GM19239 (cell line): ENCODE measurements around the gene ZKSCAN2.

Source experiments
- DNase-seq: peaks from one replicate; pipeline ENCODE4 v3.0.0; 2011; ENCODE audit warnings: low spot score; ENCODE audit not compliant: insufficient read length
- FAIRE-seq: peaks from 2 replicates; lab custom pipeline; 2011; peaks lifted over from hg19 to GRCh38; lab: Jason Lieb, UNC

The ZKSCAN2 gene

DNA sequence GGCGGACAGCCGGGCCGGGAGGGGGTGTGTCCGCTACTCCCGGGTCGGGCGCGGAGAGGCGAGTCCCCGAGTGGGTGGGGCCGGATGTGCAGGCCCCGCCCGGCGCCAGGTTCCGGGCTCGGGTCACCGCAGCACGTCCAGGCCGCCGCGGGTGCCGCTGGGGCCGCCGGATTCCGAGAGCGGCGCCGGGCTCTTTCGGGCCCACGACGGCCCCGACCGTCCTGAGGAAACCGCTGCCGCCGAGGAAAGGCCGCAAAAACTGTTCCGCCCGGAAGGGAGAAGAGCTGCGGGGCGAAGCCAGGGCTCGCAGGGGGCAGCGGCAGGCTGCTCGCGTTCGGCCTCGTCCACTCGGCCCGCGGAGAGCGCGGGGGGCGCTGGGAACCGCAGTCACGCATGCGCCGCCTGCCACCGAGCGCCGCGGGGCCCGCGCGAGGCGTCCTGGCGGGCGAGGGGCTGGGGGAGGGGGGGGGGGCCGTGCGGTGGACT is at the start of gene ZKSCAN2:
TSS of gene ZKSCAN2 (minus strand) at position 376 of the 486 bp plus-strand sequence. CDS start 718 bp downstream, outside the sequence.
- FAIRE-seq (peak; percentile 86), DNase-seq (peak; percentile 74)

DNA sequence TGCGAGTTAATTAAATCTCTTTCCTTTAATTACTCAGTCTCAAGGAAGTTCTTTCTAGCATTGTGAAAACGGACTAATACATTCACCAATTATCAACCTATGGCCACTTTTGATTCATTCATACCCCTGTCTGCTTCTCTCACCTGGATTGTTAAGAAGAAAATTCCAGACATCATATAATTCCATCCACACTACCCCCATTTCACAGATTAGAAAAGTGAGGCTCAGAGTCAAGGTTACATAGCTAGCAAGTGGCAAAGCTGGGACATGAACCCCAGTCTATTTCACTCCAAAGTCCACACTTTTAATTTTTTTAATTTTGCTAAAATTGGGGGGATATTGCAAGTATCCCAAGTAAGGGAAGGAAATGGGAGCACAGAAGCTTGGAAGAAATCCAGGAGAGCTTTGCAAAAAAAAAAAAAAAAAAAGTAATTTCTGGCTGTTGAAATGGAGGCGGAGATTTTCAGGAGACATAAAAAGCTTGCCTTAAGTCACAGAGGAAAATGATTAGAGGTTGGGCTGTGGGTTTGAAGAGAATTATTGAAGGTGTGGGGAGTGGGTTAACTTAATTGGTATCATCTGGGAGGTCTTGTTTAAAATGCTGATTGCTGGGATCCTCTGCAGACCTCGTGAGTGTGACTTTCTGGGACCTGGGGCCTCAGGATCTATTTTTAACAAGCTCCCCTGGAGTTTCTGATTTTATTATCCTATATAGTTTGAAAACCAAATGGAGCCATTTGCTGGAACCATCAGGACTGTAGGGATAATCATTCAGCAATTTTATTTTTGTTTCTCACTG is 42.3 kb upstream of the ZKSCAN2 start:
- FAIRE-seq (no peak), DNase-seq (no peak)

DNA sequence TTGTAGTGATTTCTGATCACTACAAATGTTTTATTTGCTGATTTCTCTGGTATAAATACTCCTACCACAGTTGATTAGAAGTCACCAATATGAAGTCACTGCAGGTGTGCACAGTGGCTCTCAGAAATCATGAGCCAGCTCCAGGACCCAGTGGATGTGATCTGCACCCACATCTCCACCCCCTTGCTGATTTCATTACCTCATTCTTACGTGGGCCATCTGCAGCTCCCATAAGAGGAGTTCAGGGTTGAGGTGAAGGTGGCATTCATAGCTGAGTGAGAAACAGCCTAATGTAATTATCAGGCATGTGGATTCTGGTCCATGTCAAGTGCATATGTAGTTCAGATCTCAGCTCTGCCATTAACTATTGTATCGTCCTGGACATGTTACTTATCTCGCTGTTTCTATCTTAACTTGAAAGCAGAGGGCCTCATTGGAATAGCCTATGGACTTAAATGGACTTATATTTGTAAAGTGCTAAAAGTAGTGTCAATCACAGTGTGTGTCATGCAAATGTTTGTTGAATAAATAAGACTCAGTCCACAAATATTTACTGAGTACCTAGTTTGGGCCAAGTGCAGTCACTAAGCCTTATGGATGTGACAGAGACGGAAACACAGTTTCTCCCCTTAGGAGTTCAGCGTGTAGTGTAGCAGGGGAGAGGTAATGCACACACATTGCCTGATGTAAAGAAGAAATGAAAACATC is 40.7 kb upstream of the ZKSCAN2 start:
- FAIRE-seq (no peak), DNase-seq (no peak)

DNA sequence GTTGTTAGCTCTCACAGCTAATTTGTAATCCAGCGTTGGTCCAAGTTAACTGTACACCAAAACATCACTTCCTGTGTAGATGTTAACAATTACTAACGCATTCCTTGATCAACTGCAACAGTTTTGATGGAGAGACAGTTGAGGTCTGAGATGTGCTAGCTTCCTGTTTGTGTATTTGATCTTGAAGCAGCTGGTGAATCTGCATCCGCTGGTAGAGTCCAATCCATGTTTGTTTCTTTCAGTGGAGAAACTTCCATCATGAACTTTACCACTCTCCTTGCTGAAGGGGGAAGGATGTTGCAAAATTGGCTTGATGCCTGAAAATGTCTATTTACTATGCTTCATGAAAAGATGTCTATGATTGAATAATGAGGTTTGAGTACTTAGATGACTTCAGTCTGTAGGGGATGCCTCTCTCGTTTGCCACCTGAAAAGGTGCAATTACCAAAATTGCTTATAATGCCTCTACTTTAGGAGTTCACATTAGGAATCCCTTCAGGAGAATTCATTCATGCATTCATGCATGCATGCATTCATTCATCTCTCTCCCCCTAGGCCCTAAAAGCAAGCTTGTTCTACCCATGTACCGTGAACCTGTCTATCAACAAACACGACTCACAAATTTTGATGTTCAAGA is 39.6 kb upstream of the ZKSCAN2 start:
- FAIRE-seq (no peak), DNase-seq (no peak)

DNA sequence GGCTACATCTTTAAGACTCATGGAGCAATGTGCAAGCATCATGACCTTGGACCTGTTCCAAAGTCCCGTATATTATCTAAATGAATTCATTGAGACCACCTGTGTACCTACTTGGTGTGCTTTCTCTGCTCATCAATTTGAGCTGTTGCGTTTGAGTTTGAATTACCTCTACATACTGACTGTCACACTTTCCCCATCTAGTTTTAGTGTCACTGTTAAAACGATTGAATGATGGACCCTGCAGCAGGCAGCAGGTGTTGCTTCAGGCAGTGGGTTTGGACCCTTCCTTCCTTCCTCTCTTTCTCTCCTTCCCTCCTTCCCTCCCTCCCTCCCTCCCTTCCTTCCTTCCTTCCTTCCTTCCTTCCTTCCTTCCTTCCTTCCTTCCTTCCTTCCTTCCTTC is 33.9 kb upstream of the ZKSCAN2 start:
- FAIRE-seq = no peak
- no peak for DNase-seq

DNA sequence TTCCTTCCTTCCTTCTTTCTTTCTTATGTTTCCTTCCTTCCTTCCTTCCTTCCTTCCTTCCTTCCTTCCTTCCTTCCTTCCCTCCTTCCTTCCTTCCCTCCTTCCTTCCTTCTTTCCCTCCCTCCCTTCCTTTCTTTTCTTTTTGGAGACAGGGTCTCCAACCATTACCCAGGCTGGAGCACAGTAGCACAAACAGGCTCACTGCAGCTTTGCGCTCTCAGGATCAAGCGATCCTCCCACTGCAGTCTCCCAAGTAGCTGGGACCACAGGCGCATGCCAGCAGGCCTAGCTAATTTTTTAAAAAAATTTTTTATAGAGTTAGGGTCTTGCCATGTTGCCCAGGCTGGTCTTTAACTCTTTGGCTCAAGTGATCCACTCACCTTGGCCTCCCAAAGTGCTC is 31.8 kb upstream of the ZKSCAN2 start:
- FAIRE-seq = no peak

DNA sequence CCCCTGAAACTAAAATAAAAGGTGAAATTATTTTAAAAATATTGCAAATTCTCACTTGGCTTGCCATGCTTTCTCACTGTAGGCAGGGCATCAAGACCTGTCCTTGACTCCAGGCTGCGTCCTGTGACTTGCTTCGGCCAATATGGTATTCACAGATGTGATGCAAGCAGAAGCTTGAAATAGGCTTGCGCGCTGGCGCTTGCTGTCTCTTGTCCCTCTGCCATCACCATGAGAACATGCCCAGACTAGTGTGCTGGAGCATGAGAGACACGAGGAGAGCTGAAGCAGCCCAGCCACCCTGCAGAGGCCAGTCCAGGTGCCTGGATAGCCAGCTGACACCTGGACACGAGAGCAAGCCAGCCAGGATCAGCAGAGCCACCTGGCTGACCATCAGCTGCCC is 21.8 kb upstream of the ZKSCAN2 start:
- no peak for DNase-seq

More for the DNA sequence above, 31.8 kb upstream of the ZKSCAN2 start:
- no peak for DNase-seq

DNA sequence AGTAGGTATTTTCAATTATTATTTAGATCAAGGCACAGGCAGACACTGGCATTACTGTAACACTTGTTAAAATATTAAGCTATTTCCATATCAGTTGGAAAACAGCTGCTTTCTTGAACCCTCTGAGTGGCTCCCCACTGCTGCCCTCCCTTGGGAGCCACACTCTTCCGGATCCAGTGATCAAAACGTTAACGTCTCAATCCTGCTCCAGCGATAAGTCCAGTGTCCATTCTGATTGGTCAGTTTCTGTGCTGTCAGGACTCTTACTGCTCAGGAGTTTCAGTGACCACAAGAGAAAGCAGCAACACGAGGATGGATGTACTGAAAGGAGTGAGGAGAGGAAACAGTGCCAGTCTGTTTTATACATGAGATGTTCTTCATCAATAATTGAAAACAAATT is 13.8 kb upstream of the ZKSCAN2 start:
- DNase-seq (no peak), FAIRE-seq (no peak)

More for the DNA sequence above, 21.8 kb upstream of the ZKSCAN2 start:
- no peak for FAIRE-seq

DNA sequence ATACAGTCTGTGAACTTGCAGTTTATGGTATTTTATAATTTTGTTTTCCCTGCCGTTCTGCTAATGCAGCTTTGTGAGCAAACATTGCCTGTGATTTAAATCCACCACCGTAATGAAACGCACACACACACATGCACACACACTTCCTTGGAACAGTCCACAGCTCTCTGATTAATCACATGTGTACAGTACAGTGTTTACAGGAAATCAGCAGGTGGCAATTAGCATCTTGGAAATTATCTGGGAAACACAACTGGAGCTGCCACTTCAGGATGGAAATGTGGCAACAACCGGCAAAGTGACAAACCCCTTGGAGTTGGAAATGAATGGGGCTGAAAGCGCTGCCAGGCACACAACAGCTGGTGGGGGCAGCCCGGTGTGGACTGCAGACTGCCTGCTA is 12.9 kb upstream of the ZKSCAN2 start:
- FAIRE-seq (no peak), DNase-seq (no peak)

DNA sequence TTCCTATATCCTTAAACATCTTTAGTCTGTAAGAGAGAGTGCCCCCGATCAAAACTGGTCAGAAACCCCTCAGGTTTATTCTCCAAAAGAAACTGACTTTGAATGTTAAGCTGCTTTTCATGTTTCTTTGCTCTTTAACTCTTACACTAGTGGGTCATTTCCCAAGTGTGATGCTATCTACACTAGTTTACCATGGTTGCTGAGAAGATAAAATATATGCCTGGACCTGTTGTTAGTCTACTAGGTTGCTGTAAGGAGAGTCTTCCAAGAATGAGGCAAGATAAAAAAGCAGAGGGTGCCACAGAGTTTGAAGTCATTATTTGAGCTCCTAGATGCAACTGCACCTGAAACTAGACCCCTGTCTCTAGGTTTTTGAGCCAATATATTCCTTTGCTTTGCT is 12.2 kb upstream of the ZKSCAN2 start:
- FAIRE-seq (no peak), DNase-seq (no peak)

DNA sequence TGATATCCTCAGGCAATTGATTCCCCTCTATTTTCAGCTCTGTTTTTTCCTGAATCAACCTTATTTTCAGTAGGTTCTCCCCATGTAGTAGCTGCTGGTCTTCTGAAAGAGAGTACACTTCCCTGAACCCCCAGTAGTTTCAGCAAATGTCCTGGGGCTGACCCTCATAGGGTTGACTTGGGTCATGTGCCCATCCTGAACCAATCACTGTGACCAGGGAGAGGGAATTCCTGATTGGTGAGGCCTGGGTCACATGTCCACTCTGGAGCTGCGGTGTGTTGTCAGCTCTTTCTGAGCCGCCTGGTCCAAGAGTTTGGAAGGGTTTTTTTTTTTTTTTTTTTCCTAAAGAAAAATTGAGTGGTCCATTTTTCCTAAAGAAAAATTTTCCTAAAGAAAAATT is 8.3 kb upstream of the ZKSCAN2 start:
- FAIRE-seq = no peak

DNA sequence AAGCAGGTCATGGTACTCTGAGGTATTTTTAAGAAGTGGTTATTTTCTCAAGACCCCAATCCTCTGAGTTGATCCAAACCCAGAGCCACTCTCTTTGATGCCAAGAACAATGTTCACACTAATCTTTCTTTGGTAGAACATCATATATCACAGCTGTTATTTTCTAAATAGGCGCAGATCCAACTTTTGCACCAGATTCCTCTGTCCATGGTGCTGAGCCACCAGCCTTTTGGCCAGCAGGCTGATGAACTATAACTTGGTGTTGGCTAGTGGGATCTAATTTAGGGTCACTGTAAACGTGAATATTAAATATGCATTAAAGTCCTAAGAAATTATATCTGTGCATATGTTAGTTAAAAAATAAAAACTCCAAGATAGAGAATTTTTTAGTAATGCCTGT is 7.0 kb upstream of the ZKSCAN2 start:
- no peak for FAIRE-seq
- no peak for DNase-seq

More for the DNA sequence above, 8.3 kb upstream of the ZKSCAN2 start:
- DNase-seq = no peak

DNA sequence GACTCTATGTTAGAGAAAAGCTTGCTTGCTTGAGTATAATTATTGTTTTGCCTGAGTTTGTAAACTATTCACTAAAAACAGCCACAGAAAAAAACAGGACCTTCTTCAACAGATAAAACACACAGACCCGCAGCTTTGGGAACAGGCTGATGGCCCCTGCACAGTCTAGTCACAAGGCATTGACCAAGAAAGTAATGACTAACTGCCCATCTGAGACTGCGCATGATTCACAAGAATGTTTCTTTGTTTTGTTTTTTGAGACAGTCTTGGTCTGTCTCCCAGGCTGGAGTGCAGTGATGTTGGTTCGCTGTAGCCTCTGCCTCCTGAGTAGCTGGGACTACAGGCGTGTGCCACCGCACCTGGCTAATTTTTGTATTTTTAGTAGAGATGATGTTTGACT is 2.8 kb upstream of the ZKSCAN2 start:
- FAIRE-seq (no peak), DNase-seq (no peak)

DNA sequence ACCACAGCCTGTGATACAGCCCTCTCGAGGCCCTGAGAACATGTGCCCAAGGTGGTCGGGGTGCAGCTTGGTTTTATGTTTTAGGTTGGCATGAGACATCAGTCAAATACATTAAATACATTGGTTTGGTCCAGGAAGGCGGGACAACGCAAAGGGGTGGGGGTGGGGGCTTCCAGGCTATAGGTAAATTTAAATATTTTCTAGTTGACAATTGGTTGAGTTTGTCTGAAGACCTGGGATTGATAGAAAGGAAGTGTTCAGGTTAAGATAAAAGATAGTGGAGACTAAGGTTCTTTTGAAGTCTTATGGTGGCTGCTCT is 1.2 kb upstream of the ZKSCAN2 start:
- FAIRE-seq (no peak), DNase-seq (no peak)

DNA sequence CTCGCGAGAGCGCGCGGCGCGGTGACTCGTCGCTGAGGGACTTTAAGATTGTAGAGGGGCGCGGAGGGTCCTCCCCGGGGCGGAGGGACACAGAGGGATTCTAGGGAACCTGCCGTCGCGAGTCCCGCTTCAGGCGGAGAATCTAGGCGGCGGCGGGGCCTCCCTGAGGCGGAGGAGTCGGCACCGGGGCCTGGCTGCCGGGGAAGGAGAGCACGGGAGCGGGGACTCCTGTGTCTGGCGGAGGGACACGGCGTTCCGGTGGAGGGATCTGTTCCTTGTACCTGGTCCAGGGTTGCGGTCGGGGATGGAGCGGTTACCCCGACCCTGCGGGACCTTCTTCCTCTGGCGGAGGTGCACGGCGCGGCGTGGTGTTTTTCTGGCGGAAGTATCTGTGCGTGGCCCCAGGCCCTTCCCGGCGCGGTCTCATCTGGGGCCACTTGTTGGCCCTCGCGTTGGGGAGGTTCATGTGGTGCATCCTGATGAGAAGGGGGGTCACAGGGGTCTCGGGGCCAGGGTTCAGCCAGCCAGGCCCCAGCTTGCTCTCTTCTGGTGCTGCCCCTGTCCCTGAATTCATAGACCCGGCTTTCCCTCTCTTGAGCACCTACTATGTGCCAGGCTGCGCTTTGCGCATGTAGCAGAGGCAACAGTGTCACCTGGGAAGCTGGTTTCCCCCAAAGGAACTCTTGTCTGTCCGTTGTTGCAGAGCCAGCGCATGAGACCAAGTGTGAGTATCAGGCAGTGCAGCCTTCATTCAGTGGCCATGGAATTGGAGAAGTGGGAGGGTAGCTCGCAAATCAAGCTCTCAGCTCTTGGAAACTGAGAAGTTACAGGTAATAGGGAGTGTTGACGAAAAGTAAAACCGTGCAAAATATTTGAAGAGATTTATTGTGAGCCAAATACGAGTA is 563 bp upstream of the ZKSCAN2 start:
- peak; percentile 61 for DNase-seq
- peak; percentile 73 for FAIRE-seq

DNA sequence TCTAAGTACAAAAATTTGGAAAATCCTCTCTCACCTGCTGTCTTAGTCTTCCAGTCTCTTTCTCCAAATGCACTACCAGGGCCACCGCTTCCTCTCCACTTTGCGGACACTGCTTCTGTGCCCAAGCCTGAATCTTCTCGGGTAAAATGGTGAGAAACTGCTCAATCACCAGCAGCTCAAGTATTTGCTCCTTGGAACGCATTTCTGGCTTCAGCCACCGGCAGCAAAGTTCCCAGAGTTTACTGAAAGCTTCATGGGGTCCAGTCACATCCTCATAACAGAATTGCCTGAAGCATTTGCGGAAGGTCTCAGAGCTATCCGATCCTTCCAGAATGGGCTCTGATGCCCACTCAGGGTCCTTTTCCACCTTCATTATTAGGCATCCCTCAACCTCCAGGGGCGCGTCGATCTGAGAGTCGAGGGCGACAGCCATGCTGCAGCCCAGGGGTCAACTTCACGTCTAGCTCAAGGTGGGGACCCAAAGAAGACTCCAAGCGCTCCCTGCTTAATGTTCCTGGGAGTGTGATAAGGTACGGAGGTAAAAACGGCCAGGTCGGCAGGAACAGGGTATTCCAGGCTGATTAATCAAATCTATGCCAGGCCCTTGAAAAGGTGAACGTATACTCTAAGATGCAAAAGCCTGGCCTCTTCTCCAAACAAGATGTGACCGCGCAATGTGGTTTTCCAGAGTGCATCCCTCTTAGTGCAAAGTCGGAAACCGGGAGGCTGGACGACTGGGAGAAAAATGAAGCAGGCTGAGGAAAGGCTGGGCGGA is 763 bp downstream of the ZKSCAN2 start:
- FAIRE-seq = no peak
- DNase-seq = no peak

DNA sequence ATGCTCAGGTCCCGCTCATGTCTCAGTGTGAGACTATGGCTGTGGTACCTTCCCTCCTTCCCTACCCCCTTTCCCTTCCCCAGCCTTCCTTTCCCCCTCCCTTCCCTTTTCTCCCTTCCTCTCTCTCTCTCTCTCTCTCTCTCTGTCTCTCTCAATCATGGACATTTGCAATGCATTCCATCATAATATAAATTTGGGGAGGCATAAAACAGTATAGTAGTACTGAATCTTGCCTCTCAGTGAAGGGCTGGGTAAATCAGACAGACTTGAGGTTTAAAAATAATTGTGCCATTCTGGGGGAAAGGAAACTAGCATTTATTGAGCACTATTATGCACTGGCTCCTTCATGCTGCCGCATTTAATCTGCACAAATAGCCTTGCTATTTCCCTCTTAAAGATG is 4.3 kb downstream of the ZKSCAN2 start:
- DNase-seq (no peak), FAIRE-seq (no peak)

DNA sequence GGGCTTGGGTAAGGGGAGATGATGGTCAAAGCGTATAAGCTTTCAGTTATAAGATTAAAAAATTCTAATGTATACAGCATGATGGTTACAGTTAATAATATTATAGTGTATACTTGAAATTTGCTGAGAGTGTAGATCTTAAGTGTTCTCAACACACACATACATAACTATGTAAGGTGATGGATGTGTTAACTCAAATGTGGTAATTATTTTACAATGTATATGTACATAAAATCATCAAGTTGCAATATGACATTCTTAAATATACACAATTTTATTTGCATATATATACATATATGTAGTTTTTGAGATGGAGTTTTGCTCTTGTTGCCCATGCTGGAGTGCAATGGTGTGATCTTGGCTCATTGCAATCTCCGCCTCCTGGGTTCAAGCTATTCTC is 7.2 kb downstream of the ZKSCAN2 start:
- DNase-seq (no peak), FAIRE-seq (no peak)

DNA sequence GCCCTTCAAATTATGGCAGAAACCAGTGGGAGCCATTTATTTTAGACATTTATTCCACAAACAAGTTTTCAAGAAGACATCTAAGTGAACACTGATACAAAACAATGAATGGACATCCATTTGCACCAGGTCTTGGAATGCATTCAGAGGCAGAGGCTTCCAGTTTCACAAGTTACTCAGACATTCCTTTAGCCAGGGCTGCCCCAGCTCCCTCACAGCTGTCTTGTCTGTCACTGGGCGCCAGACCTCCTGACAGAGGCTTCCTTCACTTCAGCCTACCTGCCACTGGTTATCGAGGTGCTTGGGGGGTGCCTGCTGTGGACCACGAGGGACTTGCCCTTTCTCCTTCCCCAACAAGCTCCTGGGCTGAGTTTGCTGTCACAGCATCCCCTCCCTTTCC is 21.7 kb downstream of the ZKSCAN2 start:
- no peak for FAIRE-seq
- no peak for DNase-seq
